Omental fat pad (tissue), 4 donors: ENCODE measurements around the gene TMEM176B. TPM values are rescaled to one million over a fixed set of nuclear protein-coding genes. Genes with fewer than 3 reads are reported as not detected.
A peak's percentile ranks its signal among the peaks of the same experiment; 100 is the strongest.

ENCODE experiments used
- ATAC-seq: fragments of 150-250 bp; one replicate; pipeline ENCODE4 v1.9.1; 2016; ENCODE audit warnings: mild to moderate bottlenecking, moderate library complexity; ENCODE audit not compliant: low FRiP score
- DNase-seq: peaks from one replicate; pipeline ENCODE4 v3.0.0-alpha.2; 2019; ENCODE audit warnings: low spot score
- total RNA-seq, 4 donors: library from RNA; depleted of rRNA; stranded (reverse); fragments of >200 nt; gene quantifications; one replicate each; pipeline ENCODE4 v1.1.0, GENCODE V29; 2016
- TF ChIP-seq, protein P1 (sequence below), 3 donors: fragments of 450-650 bp; IDR thresholded peaks; one replicate each; pipeline ENCODE4 v1.5.1; 2016 to 2017; ENCODE audit warnings: antibody characterized with exemption in 3 of 3, mild to moderate bottlenecking in 3 of 3, moderate library complexity in 2 of 3

Gene TMEM176B
- 100 to 1,000 TPM in 1 of 4 donors, 10 to 100 TPM in 3; 35.9 to 122 (median 80.0) TPM for total RNA-seq

DNA sequence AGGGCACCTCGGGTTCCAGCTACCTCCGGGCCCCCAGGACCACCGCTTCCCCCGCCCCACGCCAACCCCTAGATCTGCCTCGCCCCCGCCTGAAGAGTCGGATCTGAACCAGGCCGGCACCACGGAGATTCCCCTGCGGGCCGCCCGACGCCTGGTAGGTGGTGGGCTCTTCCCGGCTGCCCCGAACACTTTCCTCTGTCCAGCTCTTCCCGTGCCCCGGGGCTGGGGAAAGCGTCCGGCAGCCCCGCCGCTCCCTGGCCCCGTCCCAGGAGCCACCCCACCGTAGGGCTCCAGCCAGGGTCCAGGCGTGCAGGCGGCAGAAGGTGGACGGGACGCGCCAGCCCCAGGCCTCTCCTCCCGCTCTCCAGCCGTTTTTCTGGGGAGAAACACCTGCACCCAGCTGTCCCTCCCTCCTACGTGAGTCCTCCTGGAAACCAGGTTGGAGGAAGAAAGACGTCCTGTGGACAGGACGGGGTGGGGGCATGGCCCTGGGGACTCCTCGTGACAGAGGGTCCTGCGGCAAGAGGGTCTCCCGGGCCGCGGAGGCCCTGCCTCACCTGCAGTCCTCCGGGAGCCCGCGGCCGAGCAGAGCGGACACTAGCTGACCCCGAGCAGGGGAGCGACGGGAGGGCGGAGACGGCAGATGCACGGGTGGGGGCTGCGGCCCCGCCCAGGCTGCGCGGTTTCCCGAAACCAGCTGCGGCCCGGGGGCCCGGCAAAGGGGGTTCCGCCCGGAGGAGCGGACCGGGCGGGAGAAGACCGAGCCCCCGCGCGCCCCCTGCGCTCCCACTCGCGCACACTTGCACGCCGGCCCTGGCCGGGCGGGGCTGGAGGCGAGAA lies at the start of gene TMEM176B:
Gene TMEM176B (minus strand): TSS at position 624 of the 840 bp plus-strand sequence. CDS start 3,795 bp downstream, outside the sequence.
- TF ChIP-seq, protein P1, sequence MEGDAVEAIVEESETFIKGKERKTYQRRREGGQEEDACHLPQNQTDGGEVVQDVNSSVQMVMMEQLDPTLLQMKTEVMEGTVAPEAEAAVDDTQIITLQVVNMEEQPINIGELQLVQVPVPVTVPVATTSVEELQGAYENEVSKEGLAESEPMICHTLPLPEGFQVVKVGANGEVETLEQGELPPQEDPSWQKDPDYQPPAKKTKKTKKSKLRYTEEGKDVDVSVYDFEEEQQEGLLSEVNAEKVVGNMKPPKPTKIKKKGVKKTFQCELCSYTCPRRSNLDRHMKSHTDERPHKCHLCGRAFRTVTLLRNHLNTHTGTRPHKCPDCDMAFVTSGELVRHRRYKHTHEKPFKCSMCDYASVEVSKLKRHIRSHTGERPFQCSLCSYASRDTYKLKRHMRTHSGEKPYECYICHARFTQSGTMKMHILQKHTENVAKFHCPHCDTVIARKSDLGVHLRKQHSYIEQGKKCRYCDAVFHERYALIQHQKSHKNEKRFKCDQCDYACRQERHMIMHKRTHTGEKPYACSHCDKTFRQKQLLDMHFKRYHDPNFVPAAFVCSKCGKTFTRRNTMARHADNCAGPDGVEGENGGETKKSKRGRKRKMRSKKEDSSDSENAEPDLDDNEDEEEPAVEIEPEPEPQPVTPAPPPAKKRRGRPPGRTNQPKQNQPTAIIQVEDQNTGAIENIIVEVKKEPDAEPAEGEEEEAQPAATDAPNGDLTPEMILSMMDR (IDR thresholded peaks at IDR 0.05): no peak
- DNase-seq (no peak), ATAC-seq (peak; percentile 84)

DNA sequence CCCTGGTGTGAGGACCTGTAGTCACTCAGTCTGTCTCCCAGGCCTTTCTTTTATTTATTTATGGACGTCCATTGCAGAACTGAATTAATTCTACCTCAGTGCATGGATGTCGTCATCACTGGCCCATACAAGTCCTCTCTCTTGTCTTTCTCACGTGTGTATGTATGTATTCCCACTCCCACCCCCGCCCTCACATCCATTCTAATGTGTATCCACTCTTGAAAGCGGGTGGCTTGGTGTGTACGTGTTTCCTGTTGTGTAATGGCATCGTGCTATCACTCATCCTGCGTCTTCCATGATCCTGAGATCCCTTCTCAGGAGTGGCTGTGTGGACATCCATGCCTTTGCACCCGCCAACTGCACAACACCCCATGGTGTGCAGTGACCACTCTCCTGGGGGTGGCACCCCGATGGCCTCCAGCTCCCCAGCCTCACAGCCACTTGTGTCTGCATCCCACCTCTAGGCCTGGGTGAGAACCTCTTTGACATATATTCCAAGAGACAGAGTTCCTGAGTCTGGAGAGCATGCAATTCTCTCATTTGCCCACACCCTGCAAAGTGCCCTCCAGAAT lies 49.1 kb upstream of the TMEM176B start:
- ATAC-seq (no peak), DNase-seq (no peak)
- TF ChIP-seq, protein P1 (IDR thresholded peaks at IDR 0.05): no peak

DNA sequence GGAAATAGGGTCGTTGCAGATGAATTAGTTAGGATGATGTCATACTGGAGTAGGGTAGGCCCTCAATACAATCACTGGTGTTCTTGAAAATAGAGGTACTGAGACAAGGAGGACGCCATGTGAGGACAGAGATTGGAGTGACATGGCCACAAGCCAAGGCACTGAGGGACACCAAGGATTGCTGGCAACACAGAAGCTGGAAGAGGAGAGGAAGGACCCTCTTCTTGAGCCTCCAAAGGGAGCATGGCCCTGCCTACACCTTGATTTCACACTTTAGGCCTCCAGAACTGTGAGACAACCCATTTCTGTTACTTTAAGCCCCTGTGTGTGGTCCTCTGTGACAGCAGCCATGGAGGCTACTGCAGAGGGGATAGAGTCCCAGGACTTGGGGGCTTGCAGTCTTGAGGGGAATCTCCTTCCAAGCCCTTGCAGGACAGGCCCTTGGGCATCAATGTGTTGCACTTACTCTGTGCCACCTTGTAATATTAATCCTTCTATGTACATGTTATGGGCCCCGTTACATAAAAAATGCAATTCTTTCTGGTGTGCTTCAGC lies 48.5 kb upstream of the TMEM176B start:
- no peak for DNase-seq
- ATAC-seq: no peak
- TF ChIP-seq, protein P1 (IDR thresholded peaks at IDR 0.05): no peak

DNA sequence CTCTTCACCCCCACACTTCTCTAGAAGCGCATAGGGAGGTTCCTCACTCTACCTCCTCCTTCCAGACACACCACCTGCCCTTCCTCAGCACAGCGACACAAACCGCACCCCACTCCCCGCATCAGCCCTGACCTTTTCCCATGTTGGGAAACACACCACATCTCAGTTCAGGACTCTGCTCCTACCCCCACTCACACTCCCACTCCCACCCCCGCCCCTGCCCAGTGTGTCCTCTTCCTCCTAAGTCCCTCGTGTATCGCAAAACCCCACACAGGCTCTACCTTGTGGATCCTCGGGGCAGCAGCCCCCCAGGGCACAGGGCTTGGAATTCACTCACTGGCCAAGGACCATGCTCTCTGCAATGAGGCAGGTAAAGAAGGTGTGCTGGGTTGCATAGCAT lies 47.9 kb upstream of the TMEM176B start:
- ATAC-seq (no peak), DNase-seq (no peak)
- TF ChIP-seq, protein P1 (IDR thresholded peaks at IDR 0.05): no peak

DNA sequence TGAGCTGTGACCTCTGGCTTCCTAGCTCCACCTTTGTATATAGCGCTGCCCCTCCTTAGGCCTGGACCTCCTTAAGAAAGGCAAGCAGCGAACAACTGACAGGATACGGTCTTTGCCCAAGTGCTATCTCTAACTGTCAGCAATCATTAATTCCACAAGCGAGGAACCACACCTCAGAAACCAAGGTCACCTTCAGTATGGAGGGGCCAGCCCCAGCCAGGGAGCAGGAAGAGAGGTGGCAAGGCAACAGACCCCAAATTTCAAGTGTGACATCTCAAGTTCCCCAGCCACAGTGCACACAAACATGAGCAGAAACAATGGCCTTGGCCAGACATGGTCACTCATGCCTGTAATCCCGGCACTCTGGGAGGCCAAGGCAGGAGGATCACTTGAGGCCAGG lies 47.4 kb upstream of the TMEM176B start:
- no peak for DNase-seq
- no peak for ATAC-seq
- TF ChIP-seq, protein P1 (IDR thresholded peaks at IDR 0.05): no peak

DNA sequence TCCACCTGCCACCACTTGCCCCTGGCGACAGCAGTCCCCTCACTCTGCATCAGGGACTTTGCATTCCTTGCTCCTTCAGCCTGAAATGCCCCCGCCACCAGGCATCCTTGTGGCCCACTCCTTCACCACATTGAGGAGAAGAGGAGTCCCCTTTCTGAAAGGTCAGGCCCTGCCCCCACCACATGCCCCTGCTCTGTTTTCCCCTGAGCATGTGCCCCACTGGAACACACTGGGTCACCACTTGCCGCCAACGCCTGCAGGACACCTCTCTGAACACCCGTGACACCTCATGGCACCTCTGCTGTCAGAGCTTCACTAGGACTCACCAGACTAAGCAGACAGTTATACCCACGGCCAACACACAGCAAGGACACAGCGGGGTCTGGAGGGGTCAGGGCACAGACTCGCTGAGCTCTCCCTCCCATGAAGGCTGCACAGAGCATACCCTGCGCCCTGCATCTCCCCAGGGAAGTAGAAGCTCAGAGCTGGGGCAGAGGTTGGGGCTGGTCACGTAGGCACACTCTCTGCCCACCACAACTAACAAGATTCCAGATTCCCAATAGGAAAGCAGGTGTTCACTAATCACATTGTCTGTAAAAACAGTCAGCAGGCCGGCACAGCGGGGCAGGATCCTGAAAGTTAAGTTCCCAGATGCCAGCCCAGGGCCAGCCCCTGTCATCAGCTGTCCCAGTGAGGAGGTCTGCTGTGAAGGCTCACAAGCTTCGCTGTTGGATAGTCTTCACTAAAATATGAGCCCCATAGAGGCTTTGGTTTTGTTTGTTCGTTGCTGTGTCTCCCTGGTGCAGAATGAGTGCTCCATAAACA lies 46.3 kb upstream of the TMEM176B start:
- DNase-seq (no peak), ATAC-seq (no peak)
- TF ChIP-seq, protein P1 (IDR thresholded peaks at IDR 0.05): no peak
